OCI-LY7 (cell line): ENCODE results near the gene ZC3H12A. TPM values are rescaled to one million over a fixed set of nuclear protein-coding genes. Genes with fewer than 3 reads are reported as not detected.

Experiments used
- BruUV-seq: library from RNA; stranded (reverse); fragments of 400-500 nt; replicated peaks from 2 replicates; lab custom pipeline; 2021; lab: Mats Ljungman, UMichigan
- CTCF ChIA-PET: fragments of 300-600 bp; sonication (Branson Sonifier 250); formaldehyde crosslinking; loops from one replicate; lab custom pipeline; 2022; ENCODE audit warnings: antibody characterized with exemption; ENCODE audit not compliant: unreplicated experiment; lab: Charles Lee
- POLR2A ChIA-PET: fragments of 300-600 bp; sonication (Branson Sonifier 250); formaldehyde crosslinking; loops from one replicate; lab custom pipeline; 2022; ENCODE audit warnings: antibody characterized with exemption; lab: Charles Lee
- DNase-seq: peaks from one replicate; pipeline ENCODE4 v3.0.0-alpha.2; 2015; ENCODE audit warnings: low spot score
- H2AFZ ChIP-seq: fragments of 200-600 bp; sonication (generic), shearing (Covaris generic); 2 replicates; pipeline ENCODE4 v1.6.1; 2014; ENCODE audit warnings: mild to moderate bottlenecking, antibody characterized with exemption, low read length, moderate library complexity
- H3K27ac ChIP-seq: fragments of 200-600 bp; sonication (generic); 2 replicates; pipeline ENCODE4 v1.5.1; 2014; ENCODE audit warnings: mixed run types, low read depth, mild to moderate bottlenecking, moderate library complexity, low read length, inconsistent platforms; ENCODE audit not compliant: poor library complexity, severe bottlenecking
- H3K36me3 ChIP-seq: fragments of 200-600 bp; sonication (generic); 2 replicates; pipeline ENCODE4 v1.6.1; 2014; ENCODE audit warnings: mild to moderate bottlenecking, antibody characterized with exemption, low read length, moderate library complexity, mixed read lengths; ENCODE audit not compliant: insufficient read depth
- H3K4me1 ChIP-seq: fragments of 200-600 bp; sonication (generic); 2 replicates; pipeline ENCODE4 v1.5.1; 2014; ENCODE audit warnings: mild to moderate bottlenecking, low read length; ENCODE audit not compliant: insufficient read depth, poor library complexity, severe bottlenecking
- H3K4me2 ChIP-seq: fragments of 200-600 bp; sonication (generic); 2 replicates; pipeline ENCODE4 v1.6.1; 2014; ENCODE audit warnings: mild to moderate bottlenecking, low read length
- H3K4me3 ChIP-seq: fragments of 200-600 bp; sonication (generic); 2 replicates; pipeline ENCODE4 v1.5.1; 2014; ENCODE audit warnings: mild to moderate bottlenecking, low read depth, low read length; ENCODE audit not compliant: poor library complexity, severe bottlenecking
- H3K79me2 ChIP-seq: fragments of 200-600 bp; sonication (generic); 2 replicates; pipeline ENCODE4 v1.6.1; 2016; ENCODE audit warnings: low read depth, mild to moderate bottlenecking, low read length, moderate library complexity, mixed read lengths; ENCODE audit not compliant: insufficient read depth
- H3K9me2 ChIP-seq: fragments of 200-600 bp; sonication (generic); 2 replicates; pipeline ENCODE4 v1.6.1; 2016; ENCODE audit warnings: mild to moderate bottlenecking, low read length, mixed read lengths; ENCODE audit not compliant: insufficient read depth
- H3K9me3 ChIP-seq: fragments of 200-600 bp; sonication (generic); 2 replicates; pipeline ENCODE4 v1.6.1; 2014; ENCODE audit warnings: mild to moderate bottlenecking, mixed run types, low read length, mixed read lengths
- H4K20me1 ChIP-seq: fragments of 200-600 bp; sonication (generic); 2 replicates; pipeline ENCODE4 v1.6.1; 2014; ENCODE audit warnings: mild to moderate bottlenecking, antibody characterized with exemption, low read length, moderate library complexity, mixed read lengths; ENCODE audit not compliant: insufficient read depth
- CTCF ChIP-seq: fragments of 200-600 bp; sonication (generic); conservative IDR thresholded peaks from 2 replicates; pipeline ENCODE4 v1.5.1; 2014; ENCODE audit warnings: mild to moderate bottlenecking, antibody characterized with exemption, low read length, moderate library complexity, mixed read lengths
- EZH2phosphoT487 ChIP-seq: fragments of 200-600 bp; sonication (generic); IDR thresholded peaks from 2 replicates; pipeline ENCODE4 v1.6.1; 2018; ENCODE audit warnings: low read depth, borderline replicate concordance, mild to moderate bottlenecking, mixed run types, antibody characterized with exemption, low read length, moderate library complexity, mixed read lengths
- intact Hi-C: fragments of 100-400 bp; cut with micrococcal nuclease; formaldehyde crosslinking; loops from one replicate; pipeline ENCODE4 v1.10.0; 2022; ENCODE audit not compliant: unreplicated experiment
- total RNA-seq, 2 experiments: library from RNA; depleted of rRNA in 1 of 2; stranded (reverse); fragments of >200 nt in 1 of 2; shearing (Covaris generic) in 1 of 2; gene quantifications; 2 replicates each; pipeline ENCODE4 v1.2.3, GENCODE V29; 2014 to 2022

ZC3H12A gene
- total RNA-seq, 2 experiments from 2014 or later = 11.5 to 20.7 TPM

- peak overlapping the region; percentile 97 for H3K4me2 ChIP-seq
- H2AFZ ChIP-seq = no peak overlapping the region
- H3K9me3 ChIP-seq = no peaks in the 10 kb centered on the region
- no peaks in the 10 kb centered on the region for H3K9me2 ChIP-seq
- no TSS peak for BruUV-seq
- H3K4me3 ChIP-seq = peak overlapping the region; percentile 78
- peaks cover 70% of the 10 kb centered on the region for H3K36me3 ChIP-seq
- intact Hi-C loops = no loop called here
- TF ChIP-seq EZH2phosphoT487 = no peak
- TF ChIP-seq CTCF = no peak
- peaks cover 53% of the 10 kb centered on the region for H3K4me1 ChIP-seq
- ChIA-PET POLR2A (interaction anchor here (1.3 kb wide), 1 partner anchor 18 kb away, joined by 3 read pairs; no protein-coding TSS in a partner anchor), CTCF (interaction anchor here (0.6 to 1.4 kb wide), 3 partner anchors 9 to 43 kb away, joined by 3 to 8 read pairs (median 3); no protein-coding TSS in a partner anchor)
- peak overlapping the region; percentile 78 for H3K27ac ChIP-seq
- DNase-seq = no peak
- H3K79me2 ChIP-seq = peaks cover 54% of the 10 kb centered on the region
- H4K20me1 ChIP-seq = peaks cover 9% of the 10 kb centered on the region; the same call in 1 of the 2 replicates
Observed at GRCh38 chr1:37477946-37478345, 3.6 kb downstream of the ZC3H12A start.

GRCh38 chr1:37478451-37478881 is 4.1 kb downstream of the ZC3H12A start:
- ChIA-PET POLR2A (interaction anchor here (1.0 to 1.3 kb wide), 3 partner anchors 8 to 34 kb away, joined by 3 to 5 read pairs (median 5); no protein-coding TSS in a partner anchor), CTCF (interaction anchor here (0.6 to 1.4 kb wide), 3 partner anchors 9 to 44 kb away, joined by 3 to 8 read pairs (median 3); no protein-coding TSS in a partner anchor)
- Histone ChIP-seq H3K4me1 (peaks cover 48% of the 10 kb centered on the region), H3K4me3 (peak overlapping the region; percentile 78), H3K9me2 (no peaks in the 10 kb centered on the region), H3K27ac (peak overlapping the region; percentile 78), H3K79me2 (peaks cover 54% of the 10 kb centered on the region), H3K36me3 (peaks cover 75% of the 10 kb centered on the region), H3K9me3 (no peaks in the 10 kb centered on the region), H3K4me2 (peak overlapping the region; percentile 97), H2AFZ (no peak overlapping the region), H4K20me1 (peaks cover 9% of the 10 kb centered on the region; the same call in 1 of the 2 replicates)
- intact Hi-C loops = no loop called here
- no peak for DNase-seq
- TF ChIP-seq CTCF (no peak), EZH2phosphoT487 (no peak)
- no TSS peak for BruUV-seq

GRCh38 chr1:37478890-37479254 is 4.5 kb downstream of the ZC3H12A start:
- Histone ChIP-seq H4K20me1 (peaks cover 9% of the 10 kb centered on the region; the same call in 1 of the 2 replicates), H3K27ac (peak overlapping the region; percentile 78), H3K9me3 (no peaks in the 10 kb centered on the region), H3K4me2 (peak overlapping the region; percentile 97), H2AFZ (no peak overlapping the region), H3K36me3 (peaks cover 79% of the 10 kb centered on the region), H3K4me1 (peaks cover 44% of the 10 kb centered on the region), H3K4me3 (peak overlapping the region; percentile 78), H3K9me2 (no peaks in the 10 kb centered on the region), H3K79me2 (peaks cover 54% of the 10 kb centered on the region)
- 0 out of 2 replicates have a peak, but pooled peaks have one; percentile 31 for TF ChIP-seq CTCF
- TF ChIP-seq EZH2phosphoT487 = no peak
- ChIA-PET POLR2A (interaction anchor here (1.0 kb wide), 2 partner anchors 9 to 34 kb away, joined by 5 read pairs; no protein-coding TSS in a partner anchor), CTCF (interaction anchor here (1.4 kb wide), 1 partner anchor 8 kb away, joined by 8 read pairs; no protein-coding TSS in a partner anchor)
- DNase-seq = peak; percentile 35
- intact Hi-C loops = no loop called here
- BruUV-seq = no TSS peak
